ENCODE measurements around the gene RPL10.

Gene RPL10

GRCh38 chrX:154397888-154398667, at the start of gene RPL10:
RPL10 (plus strand) TSS chrX:154398377; CDS start chrX:154398520, 143 bp downstream.
- no peak for TF ChIP-seq CTCF (IDR thresholded peaks at IDR 0.05; ENCODE audit: low read length, missing control alignments)
- peak within 1 kb of the TSS; percentile 91 for H3K4me3 ChIP-seq (replicated peaks; ENCODE audit: low read depth, low read length)
- peak; percentile 98 for DNase-seq (ENCODE audit: low read depth)

GRCh38 chrX:154348646-154349358, 49.4 kb upstream of the RPL10 start:
- H3K4me3 ChIP-seq (replicated peaks; ENCODE audit: low read depth, low read length), result no peak overlapping the region
- DNase-seq (ENCODE audit: low read depth), result no peak
- no peak for TF ChIP-seq CTCF (IDR thresholded peaks at IDR 0.05; ENCODE audit: low read length, missing control alignments)

GRCh38 chrX:154349359-154349935, 48.7 kb upstream of the RPL10 start:
- TF ChIP-seq CTCF (IDR thresholded peaks at IDR 0.05; ENCODE audit: low read length, missing control alignments), result no peak
- H3K4me3 ChIP-seq (replicated peaks; ENCODE audit: low read depth, low read length), result no peak overlapping the region
- no peak for DNase-seq (ENCODE audit: low read depth)

GRCh38 chrX:154349979-154350378, 48.2 kb upstream of the RPL10 start:
- no peak overlapping the region for H3K4me3 ChIP-seq (replicated peaks; ENCODE audit: low read depth, low read length)
- no peak for TF ChIP-seq CTCF (IDR thresholded peaks at IDR 0.05; ENCODE audit: low read length, missing control alignments)
- no peak for DNase-seq (ENCODE audit: low read depth)

GRCh38 chrX:154350429-154351182, 47.6 kb upstream of the RPL10 start:
- no peak overlapping the region for H3K4me3 ChIP-seq (replicated peaks; ENCODE audit: low read depth, low read length)
- no peak for TF ChIP-seq CTCF (IDR thresholded peaks at IDR 0.05; ENCODE audit: low read length, missing control alignments)
- DNase-seq (ENCODE audit: low read depth), result no peak

- no peak for TF ChIP-seq CTCF (IDR thresholded peaks at IDR 0.05; ENCODE audit: low read length, missing control alignments)
- no peak for DNase-seq (ENCODE audit: low read depth)
- H3K4me3 ChIP-seq (replicated peaks; ENCODE audit: low read depth, low read length), result no peak overlapping the region
These were observed 46.8 kb upstream of the RPL10 start for GRCh38 chrX:154351183-154352011.

Data from fibroblast of pulmonary artery (primary cell).